Measurements from ENCODE around the gene SLC38A11.

DNA sequence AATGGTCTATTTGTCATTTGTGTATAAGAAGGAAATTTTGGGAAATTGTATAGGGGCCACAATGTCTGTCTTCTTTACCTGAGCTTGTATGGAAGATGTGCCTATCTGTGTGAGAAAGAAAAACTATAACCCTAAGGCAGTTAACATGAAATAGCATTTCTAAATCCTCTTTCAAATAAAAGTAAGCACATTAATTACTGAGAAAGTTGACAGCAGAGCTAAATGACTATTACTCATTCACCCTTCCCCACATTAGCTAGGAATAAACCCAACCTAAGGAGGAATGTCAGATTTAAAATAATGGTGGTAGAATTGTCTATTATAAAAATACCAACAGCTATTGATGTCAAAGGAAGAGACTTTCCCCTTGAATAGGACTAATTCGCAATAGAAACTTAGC is 56.2 kb downstream of the SLC38A11 start:
- TF ChIP-seq, protein P1, sequence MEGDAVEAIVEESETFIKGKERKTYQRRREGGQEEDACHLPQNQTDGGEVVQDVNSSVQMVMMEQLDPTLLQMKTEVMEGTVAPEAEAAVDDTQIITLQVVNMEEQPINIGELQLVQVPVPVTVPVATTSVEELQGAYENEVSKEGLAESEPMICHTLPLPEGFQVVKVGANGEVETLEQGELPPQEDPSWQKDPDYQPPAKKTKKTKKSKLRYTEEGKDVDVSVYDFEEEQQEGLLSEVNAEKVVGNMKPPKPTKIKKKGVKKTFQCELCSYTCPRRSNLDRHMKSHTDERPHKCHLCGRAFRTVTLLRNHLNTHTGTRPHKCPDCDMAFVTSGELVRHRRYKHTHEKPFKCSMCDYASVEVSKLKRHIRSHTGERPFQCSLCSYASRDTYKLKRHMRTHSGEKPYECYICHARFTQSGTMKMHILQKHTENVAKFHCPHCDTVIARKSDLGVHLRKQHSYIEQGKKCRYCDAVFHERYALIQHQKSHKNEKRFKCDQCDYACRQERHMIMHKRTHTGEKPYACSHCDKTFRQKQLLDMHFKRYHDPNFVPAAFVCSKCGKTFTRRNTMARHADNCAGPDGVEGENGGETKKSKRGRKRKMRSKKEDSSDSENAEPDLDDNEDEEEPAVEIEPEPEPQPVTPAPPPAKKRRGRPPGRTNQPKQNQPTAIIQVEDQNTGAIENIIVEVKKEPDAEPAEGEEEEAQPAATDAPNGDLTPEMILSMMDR (IDR thresholded peaks at IDR 0.05; ENCODE audit: low read length), result no peak
- no peak for TF ChIP-seq EZH2 (IDR thresholded peaks at IDR 0.05; ENCODE audit: borderline replicate concordance, low read length)

Measured in OCI-LY1 (cell line).